HUES6 (cell line): ENCODE results near the gene SAMD11.

Experiments used
- H3K27ac ChIP-seq: 2 replicates; pipeline ENCODE4 v1.7.0; 2013; ENCODE audit warnings: low read depth, mild to moderate bottlenecking, low read length, inconsistent platforms
- H3K27me3 ChIP-seq: 2 replicates; pipeline ENCODE4 v1.6.1; 2013; ENCODE audit warnings: low read length; ENCODE audit not compliant: control insufficient read depth, insufficient read depth
- H3K36me3 ChIP-seq: 2 replicates; pipeline ENCODE4 v1.6.1; 2013; ENCODE audit warnings: low read length; ENCODE audit not compliant: control insufficient read depth, insufficient read depth
- H3K4me1 ChIP-seq: 2 replicates; pipeline ENCODE4 v1.6.1; 2013; ENCODE audit warnings: low read length; ENCODE audit not compliant: control insufficient read depth, insufficient read depth
- H3K4me3 ChIP-seq: 2 replicates; pipeline ENCODE4 v1.5.1; 2013; ENCODE audit warnings: low read depth, low read length
- H3K9ac ChIP-seq: one replicate; pipeline ENCODE4 v1.6.1; 2013; ENCODE audit warnings: mild to moderate bottlenecking, low read length
- H3K9me3 ChIP-seq: 2 replicates; pipeline ENCODE4 v1.6.1; 2013; ENCODE audit warnings: low read depth, low read length; ENCODE audit not compliant: control insufficient read depth, insufficient read depth

Gene SAMD11

DNA sequence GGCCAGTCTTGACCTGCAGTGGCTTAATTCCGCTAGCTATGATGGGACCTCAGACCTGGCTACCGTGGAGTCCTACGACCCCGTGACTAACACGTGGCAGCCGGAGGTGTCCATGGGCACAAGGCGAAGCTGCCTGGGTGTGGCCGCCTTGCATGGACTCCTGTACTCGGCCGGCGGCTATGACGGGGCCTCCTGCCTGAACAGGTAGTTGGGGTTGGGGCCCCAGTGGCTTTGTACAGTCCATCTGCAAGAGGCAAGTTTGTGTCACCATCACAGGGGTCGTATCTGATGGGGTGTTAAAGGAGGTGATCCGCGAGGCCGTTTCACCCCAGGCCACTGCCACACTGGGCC is 39.6 kb downstream of the SAMD11 start:
- no peak overlapping the region for H3K4me3 ChIP-seq
- H3K9ac ChIP-seq = no peak overlapping the region
- H3K27me3 ChIP-seq = peaks cover 57% of the 10 kb centered on the region
- no peak overlapping the region for H3K27ac ChIP-seq
- peaks cover 17% of the 10 kb centered on the region for H3K4me1 ChIP-seq
- H3K9me3 ChIP-seq = no peaks in the 10 kb centered on the region
- H3K36me3 ChIP-seq = peaks cover 33% of the 10 kb centered on the region

DNA sequence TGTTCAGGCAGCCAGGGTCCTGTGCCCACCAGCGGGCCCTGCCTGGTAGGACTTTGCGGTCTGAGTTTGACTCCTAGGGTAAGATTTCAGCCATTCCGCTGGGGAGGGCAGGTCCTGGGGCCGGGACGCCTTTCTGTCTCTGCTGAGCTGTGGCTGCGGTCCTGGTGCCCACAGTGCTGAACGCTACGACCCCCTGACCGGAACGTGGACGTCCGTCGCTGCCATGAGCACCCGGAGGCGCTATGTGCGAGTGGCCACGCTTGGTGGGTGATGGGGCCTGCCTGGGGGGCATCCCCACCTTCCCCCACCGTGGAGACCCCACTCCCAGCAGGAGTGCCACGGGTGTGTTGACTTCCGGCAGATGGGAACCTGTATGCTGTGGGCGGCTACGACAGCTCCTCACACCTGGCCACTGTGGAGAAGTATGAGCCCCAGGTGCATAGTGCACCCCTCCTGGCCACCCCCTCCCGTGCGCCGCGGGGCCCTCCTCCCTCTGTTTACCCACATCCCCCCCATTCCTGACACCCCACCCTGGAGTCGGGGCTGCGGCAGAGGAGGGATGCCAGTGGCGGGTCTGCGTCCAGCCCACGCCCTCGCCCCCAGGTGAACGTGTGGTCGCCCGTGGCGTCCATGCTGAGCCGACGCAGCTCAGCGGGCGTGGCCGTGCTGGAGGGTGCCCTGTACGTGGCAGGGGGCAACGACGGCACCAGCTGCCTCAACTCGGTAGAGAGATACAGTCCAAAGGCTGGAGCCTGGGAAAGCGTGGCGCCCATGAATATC is 40.2 kb downstream of the SAMD11 start:
- Histone ChIP-seq H3K27ac (no peak overlapping the region), H3K27me3 (peaks cover 64% of the 10 kb centered on the region), H3K9me3 (no peaks in the 10 kb centered on the region), H3K9ac (no peak overlapping the region), H3K4me1 (peaks cover 17% of the 10 kb centered on the region), H3K4me3 (no peak overlapping the region), H3K36me3 (peaks cover 33% of the 10 kb centered on the region)

DNA sequence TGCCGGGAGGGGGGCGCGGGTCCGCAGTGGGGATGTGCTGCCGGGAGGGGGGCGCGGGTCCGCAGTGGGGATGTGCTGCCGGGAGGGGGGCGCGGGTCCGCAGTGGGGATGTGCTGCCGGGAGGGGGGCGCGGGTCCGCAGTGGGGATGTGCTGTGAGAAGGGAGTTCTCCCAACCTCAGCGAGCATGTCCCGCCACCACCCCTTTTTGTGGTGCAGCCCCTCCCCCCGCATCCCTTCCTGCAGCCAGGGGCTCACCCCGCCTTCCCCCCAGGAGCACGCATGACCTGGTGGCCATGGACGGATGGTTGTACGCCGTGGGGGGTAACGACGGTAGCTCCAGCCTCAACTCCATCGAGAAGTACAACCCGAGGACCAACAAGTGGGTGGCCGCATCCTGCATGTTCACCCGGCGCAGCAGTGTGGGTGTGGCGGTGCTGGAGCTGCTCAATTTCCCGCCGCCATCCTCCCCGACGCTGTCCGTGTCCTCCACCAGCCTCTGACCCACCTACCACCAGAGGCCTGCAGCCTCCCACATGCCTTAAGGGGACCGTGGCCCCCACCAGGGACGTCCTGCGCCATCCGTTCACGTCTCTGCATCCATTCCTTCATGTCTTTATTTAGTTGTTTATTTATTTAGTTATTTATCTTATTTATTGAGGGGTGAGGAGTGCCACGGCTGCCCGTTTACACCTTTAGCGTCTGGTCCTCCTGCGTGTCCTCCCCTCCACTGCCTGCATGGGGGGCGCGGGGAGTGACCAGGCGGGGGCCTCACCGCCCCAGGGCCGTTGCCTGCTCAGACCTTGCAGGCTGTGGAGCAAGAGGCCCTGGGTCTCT is 41.2 kb downstream of the SAMD11 start:
- Histone ChIP-seq H3K36me3 (peaks cover 33% of the 10 kb centered on the region), H3K27me3 (peaks cover 66% of the 10 kb centered on the region), H3K4me1 (peaks cover 17% of the 10 kb centered on the region), H3K9me3 (no peaks in the 10 kb centered on the region), H3K27ac (no peak overlapping the region), H3K4me3 (no peak overlapping the region), H3K9ac (no peak overlapping the region)

DNA sequence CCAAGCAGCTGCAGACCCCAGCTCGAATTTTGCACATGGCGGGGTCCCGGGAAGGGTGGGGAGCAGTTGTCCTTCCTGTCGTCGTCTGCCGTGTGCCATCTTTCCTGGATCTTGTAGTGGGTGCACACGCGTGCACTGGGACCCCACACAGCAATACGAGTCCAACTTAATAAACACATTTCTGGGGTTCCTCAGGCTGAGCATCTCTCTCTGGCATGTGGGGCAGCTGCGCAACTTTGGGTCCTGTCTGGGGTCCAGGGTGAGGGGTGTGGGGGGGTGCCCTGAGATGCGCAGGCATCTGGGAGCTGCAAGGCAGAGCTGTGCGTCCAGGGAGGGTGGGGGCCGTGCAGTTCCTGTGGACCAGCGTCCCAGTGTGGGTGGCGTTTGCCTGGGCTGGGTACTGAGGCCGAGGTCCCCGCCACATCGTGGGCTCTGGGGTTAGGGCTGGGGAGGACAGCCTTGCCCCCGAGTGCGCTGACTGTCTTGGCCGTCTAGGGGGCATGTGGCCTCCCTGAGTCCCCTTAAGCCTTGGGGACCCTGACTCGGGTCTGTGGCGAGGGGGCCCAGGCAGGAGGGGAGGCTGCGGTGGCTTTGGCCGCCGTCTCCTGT is 41.9 kb downstream of the SAMD11 start:
- H3K9ac ChIP-seq = no peak overlapping the region
- H3K27me3 ChIP-seq = peaks cover 69% of the 10 kb centered on the region
- H3K4me1 ChIP-seq = peaks cover 22% of the 10 kb centered on the region
- H3K4me3 ChIP-seq = peak overlapping the region; percentile 78; the same call in 1 of the 2 replicates
- no peak overlapping the region for H3K27ac ChIP-seq
- H3K36me3 ChIP-seq = peaks cover 33% of the 10 kb centered on the region
- no peaks in the 10 kb centered on the region for H3K9me3 ChIP-seq

DNA sequence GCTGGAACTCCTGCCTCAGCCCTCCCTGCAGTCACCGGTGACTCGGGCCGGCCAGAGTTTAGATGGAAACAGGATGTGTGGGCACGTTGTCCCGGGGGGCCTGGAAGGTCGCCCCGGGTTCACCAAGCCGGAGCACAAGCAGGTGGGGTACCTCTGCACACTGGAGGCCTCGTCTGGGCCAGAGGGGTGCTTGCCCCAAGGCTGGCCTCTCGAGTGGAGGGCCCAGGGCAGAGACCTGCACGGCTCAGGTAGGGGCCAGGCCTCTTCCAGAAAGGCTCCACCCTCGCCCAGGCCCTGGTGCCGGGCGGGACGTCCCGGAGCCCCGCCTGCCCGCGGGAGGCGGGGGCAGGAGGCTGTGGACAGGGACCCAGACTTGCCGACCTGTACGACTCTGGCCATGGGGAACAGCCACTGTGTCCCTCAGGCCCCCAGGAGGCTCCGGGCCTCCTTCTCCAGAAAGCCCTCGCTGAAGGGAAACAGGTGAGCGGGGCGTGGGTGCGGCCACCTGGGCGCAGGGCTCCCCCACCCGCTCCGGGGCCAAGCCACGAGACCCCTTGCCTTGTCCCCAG is 42.5 kb downstream of the SAMD11 start, which contains the start of gene PLEKHN1:
PLEKHN1 (plus strand) TSS at position 348 of the 569 bp plus-strand sequence; CDS start at position 398, 50 bp downstream.
- peak within 1 kb of the TSS; percentile 67 for H3K9ac ChIP-seq
- H3K9me3 ChIP-seq = no peaks in the 10 kb centered on the region
- no peak within 1 kb of the TSS for H3K27ac ChIP-seq
- H3K4me3 ChIP-seq = peak within 1 kb of the TSS; percentile 78
- peaks cover 22% of the 10 kb centered on the region for H3K4me1 ChIP-seq
- peaks cover 33% of the 10 kb centered on the region for H3K36me3 ChIP-seq
- H3K27me3 ChIP-seq = peaks cover 68% of the 10 kb centered on the region

DNA sequence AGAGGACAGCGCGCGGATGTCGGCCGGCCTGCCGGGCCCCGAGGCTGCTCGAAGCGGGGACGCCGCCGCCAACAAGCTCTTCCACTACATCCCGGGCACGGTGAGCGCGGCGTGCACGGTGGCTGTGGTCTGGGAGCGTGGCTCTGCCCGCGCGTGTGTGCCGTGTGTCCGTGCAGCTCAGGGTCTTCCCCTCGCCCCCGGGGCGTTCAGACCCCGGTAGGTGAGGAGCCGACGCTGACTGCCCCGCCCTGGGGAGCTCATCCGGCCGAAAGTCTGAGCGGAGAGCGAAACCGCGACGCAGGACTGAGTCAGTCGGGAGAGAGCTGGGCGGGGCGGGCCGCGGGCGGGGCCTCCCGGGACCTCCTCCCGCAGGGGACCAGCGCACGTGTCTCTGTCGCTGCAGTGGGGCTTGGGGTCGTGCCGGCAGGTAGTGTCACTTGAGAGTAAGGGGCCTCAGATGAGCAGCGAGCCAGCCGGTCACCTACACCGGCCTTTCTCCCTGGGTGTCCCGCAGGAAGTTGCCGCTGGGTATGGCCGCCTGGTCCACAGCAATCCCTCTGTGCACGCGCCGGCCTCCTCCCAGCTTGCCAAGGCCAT is 43.1 kb downstream of the SAMD11 start:
- H3K4me3 ChIP-seq = peak overlapping the region; percentile 78
- H3K36me3 ChIP-seq = peaks cover 29% of the 10 kb centered on the region
- H3K9ac ChIP-seq = peak overlapping the region; percentile 67
- H3K9me3 ChIP-seq = no peaks in the 10 kb centered on the region
- H3K4me1 ChIP-seq = peaks cover 17% of the 10 kb centered on the region
- peaks cover 68% of the 10 kb centered on the region for H3K27me3 ChIP-seq
- no peak overlapping the region for H3K27ac ChIP-seq

DNA sequence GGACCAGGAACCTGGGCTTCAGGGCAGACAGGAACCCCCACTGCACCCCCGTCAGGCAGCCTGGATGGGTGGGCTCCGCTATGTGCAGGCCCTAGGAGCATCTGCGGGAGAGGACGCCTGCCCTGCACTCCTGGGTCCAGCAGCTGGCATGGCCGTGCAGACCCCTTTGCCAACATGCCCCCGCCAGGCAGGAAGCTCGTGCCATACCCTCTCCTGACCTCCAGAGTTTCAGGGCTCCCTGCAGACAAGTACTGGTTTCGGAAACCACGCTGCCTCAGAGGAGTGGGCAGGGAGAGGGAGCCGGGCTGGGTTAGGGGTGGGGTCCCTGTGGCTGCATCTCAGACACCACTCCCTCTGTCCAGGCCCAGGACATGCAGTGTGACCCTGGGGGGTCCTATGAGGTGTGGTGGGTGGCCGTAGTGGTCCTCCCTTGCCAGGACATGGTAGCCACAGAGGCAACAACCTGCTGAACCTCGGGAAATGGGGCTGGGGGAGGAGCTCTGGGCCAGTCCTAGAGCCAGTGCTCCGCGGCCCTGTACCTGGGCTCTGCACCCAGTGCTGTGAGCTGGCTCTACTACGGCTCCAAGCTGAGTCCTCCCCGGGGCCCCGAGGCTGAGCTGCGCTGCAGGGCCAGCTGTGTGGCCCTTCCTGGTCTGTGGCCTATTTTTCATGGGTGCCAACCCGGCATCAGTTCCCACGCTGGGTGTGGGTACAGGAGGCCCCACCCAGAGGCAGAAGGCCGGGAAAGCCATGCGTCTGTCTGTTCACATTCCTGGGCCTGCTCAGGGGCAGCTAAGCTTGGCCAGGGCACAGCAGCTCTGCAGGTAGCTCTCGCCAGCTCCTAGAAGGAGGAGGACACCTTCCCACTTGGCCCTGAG is 44.0 kb downstream of the SAMD11 start:
- no peak overlapping the region for H3K4me3 ChIP-seq

DNA sequence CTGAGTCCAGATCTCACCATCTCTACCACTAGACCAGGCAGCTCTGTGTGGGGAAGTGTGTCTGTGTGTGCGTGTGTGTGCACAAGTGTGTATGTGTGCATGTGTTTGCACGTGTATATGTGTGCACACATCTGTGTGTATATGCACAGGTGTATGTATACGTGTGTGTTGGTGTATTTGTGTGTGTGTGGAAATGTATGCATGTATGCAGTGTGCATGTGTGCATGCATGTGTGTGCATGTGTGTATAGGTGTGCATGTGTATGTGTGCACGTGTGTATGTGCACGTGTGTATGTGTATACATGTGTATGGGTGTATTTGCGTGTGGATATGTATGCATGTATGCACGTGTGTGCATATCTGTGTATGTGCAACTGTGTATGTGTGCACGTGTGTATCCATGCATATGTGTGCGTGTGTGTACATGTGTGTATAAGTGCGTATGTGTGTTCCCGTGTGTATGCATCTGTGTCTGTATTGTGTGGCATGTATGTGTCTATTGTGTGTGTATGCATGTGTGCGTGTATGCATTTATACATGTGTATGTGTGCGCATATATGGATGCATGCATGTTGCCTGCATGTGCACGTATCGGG is 45.6 kb downstream of the SAMD11 start:
- peaks cover 7% of the 10 kb centered on the region; the same call in 1 of the 2 replicates for H3K36me3 ChIP-seq
- H3K27ac ChIP-seq = no peak overlapping the region
- H3K9ac ChIP-seq = no peak overlapping the region
- H3K9me3 ChIP-seq = no peaks in the 10 kb centered on the region
- peaks cover 90% of the 10 kb centered on the region for H3K27me3 ChIP-seq
- H3K4me1 ChIP-seq = peaks cover 17% of the 10 kb centered on the region
- H3K4me3 ChIP-seq = no peak overlapping the region

More for the DNA sequence above, 44.0 kb downstream of the SAMD11 start:
- H3K36me3 ChIP-seq = peaks cover 22% of the 10 kb centered on the region
- H3K4me1 ChIP-seq = peaks cover 17% of the 10 kb centered on the region
- H3K9ac ChIP-seq = no peak overlapping the region
- H3K27ac ChIP-seq = no peak overlapping the region
- H3K27me3 ChIP-seq = peaks cover 75% of the 10 kb centered on the region
- H3K9me3 ChIP-seq = no peaks in the 10 kb centered on the region

DNA sequence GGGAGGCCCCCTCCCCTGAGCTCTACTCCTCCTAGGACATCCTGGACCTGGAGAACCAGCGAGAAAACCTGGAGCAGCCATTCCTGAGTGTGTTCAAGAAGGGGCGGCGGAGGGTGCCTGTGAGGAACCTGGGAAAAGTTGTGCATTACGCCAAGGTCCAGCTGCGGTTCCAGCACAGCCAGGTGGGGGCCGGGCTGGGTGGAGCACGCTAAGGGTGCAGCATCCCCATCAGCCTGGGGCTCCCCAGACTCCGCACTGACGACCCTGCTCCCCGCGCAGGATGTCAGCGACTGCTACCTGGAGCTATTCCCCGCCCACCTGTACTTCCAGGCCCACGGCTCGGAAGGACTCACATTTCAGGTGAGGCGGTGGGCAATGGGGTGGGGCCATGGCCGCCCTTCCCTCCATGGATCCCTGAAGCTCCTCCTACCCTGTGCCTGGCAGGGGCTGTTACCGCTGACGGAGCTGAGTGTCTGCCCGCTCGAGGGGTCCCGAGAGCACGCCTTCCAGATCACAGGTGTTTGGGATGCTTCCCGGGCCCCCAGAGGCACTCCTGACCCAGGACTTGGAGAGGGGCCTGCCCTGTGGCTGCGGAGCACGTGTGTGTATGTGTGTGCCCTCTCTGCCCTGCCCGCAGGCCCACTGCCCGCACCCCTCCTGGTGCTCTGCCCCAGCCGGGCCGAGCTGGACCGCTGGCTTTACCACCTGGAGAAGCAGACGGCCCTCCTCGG is 46.7 kb downstream of the SAMD11 start:
- Histone ChIP-seq H3K9me3 (no peaks in the 10 kb centered on the region), H3K4me1 (peaks cover 17% of the 10 kb centered on the region), H3K36me3 (peaks cover under 1% of the 10 kb centered on the region; the same call in 1 of the 2 replicates), H3K27ac (no peak overlapping the region), H3K4me3 (no peak overlapping the region), H3K27me3 (peaks cover 95% of the 10 kb centered on the region), H3K9ac (no peak overlapping the region)
